ENCODE results near the gene MRFAP1. TPM values are rescaled to one million over a fixed set of nuclear protein-coding genes. Genes with fewer than 3 reads are reported as not detected.

The MRFAP1 gene
- total and polyA plus RNA-seq, 2 donors (not counting 1 experiment from before 2014, with no cell fraction given), result 99.1 to 261 TPM

GRCh38 chr4:6603128-6603527 lies 37.4 kb upstream of the MRFAP1 start:
- DNase-seq (ENCODE audit: low read depth in 2 of 2), result no peak
- H3K4me1 ChIP-seq (ENCODE audit: control insufficient read depth, extremely low read depth, insufficient read depth, low read length), result no peaks in the 10 kb centered on the region
- no peaks in the 10 kb centered on the region for H4K20me1 ChIP-seq (ENCODE audit: control insufficient read depth, extremely low read depth, insufficient read depth, low read length)

GRCh38 chr4:6605114-6605513 lies 35.4 kb upstream of the MRFAP1 start:
- TF ChIP-seq, protein P1, sequence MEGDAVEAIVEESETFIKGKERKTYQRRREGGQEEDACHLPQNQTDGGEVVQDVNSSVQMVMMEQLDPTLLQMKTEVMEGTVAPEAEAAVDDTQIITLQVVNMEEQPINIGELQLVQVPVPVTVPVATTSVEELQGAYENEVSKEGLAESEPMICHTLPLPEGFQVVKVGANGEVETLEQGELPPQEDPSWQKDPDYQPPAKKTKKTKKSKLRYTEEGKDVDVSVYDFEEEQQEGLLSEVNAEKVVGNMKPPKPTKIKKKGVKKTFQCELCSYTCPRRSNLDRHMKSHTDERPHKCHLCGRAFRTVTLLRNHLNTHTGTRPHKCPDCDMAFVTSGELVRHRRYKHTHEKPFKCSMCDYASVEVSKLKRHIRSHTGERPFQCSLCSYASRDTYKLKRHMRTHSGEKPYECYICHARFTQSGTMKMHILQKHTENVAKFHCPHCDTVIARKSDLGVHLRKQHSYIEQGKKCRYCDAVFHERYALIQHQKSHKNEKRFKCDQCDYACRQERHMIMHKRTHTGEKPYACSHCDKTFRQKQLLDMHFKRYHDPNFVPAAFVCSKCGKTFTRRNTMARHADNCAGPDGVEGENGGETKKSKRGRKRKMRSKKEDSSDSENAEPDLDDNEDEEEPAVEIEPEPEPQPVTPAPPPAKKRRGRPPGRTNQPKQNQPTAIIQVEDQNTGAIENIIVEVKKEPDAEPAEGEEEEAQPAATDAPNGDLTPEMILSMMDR (conservative IDR thresholded peaks at IDR 0.05 in 1 of 2, IDR thresholded peaks at IDR 0.05 in 1 of 2; ENCODE audit: low read depth in 1 of 2, low read length in 2 of 2), result no peak
- no peak for TF ChIP-seq EZH2 (IDR thresholded peaks at IDR 0.05; ENCODE audit: low read length, missing control alignments)
- H3K36me3 ChIP-seq (ENCODE audit: control insufficient read depth, insufficient read depth, low read length), result peaks cover 5% of the 10 kb centered on the region
- no peak for DNase-seq (ENCODE audit: low read depth in 2 of 2)
- H3K9me3 ChIP-seq (ENCODE audit: control insufficient read depth, insufficient read depth, low read depth, low read length), result peaks cover 3% of the 10 kb centered on the region
- H3K79me2 ChIP-seq (ENCODE audit: control insufficient read depth, insufficient read depth, low read length), result no peaks in the 10 kb centered on the region
- no peak overlapping the region for H2AFZ ChIP-seq (ENCODE audit: low read length)
- H4K20me1 ChIP-seq (ENCODE audit: control insufficient read depth, extremely low read depth, insufficient read depth, low read length), result no peaks in the 10 kb centered on the region
- no peak overlapping the region for H3K4me2 ChIP-seq (ENCODE audit: extremely low read depth, insufficient read depth, low read length)
- no peaks in the 10 kb centered on the region for H3K27me3 ChIP-seq (ENCODE audit: control insufficient read depth, insufficient read depth, low read length)
- H3K27ac ChIP-seq (ENCODE audit: insufficient read depth, low read length), result no peak overlapping the region
- no peaks in the 10 kb centered on the region for H3K4me1 ChIP-seq (ENCODE audit: control insufficient read depth, extremely low read depth, insufficient read depth, low read length)
- H3K9ac ChIP-seq (ENCODE audit: insufficient read depth, low read length), result no peak overlapping the region
- H3K4me3 ChIP-seq (replicated peaks in 1 of 4; ENCODE audit: control extremely low read depth in 1 of 4, insufficient read depth in 1 of 4, low read depth in 3 of 4, low read length in 4 of 4), result no peak overlapping the region

More at GRCh38 chr4:6603128-6603527, 37.4 kb upstream of the MRFAP1 start:
- H3K27me3 ChIP-seq (ENCODE audit: control insufficient read depth, insufficient read depth, low read length), result no peaks in the 10 kb centered on the region
- no peak overlapping the region for H2AFZ ChIP-seq (ENCODE audit: low read length)
- H3K9ac ChIP-seq (ENCODE audit: insufficient read depth, low read length), result no peak overlapping the region
- H3K4me3 ChIP-seq (replicated peaks in 1 of 4; ENCODE audit: control extremely low read depth in 1 of 4, insufficient read depth in 1 of 4, low read depth in 3 of 4, low read length in 4 of 4), result no peak overlapping the region
- no peak overlapping the region for H3K27ac ChIP-seq (ENCODE audit: insufficient read depth, low read length)
- no peaks in the 10 kb centered on the region for H3K79me2 ChIP-seq (ENCODE audit: control insufficient read depth, insufficient read depth, low read length)
- TF ChIP-seq, protein P1 (conservative IDR thresholded peaks at IDR 0.05 in 1 of 2, IDR thresholded peaks at IDR 0.05 in 1 of 2; ENCODE audit: low read depth in 1 of 2, low read length in 2 of 2), result no peak
- TF ChIP-seq EZH2 (IDR thresholded peaks at IDR 0.05; ENCODE audit: low read length, missing control alignments), result no peak
- peaks cover 3% of the 10 kb centered on the region for H3K36me3 ChIP-seq (ENCODE audit: control insufficient read depth, insufficient read depth, low read length)
- no peak overlapping the region for H3K4me2 ChIP-seq (ENCODE audit: extremely low read depth, insufficient read depth, low read length)
- H3K9me3 ChIP-seq (ENCODE audit: control insufficient read depth, insufficient read depth, low read depth, low read length), result peaks cover 3% of the 10 kb centered on the region

GRCh38 chr4:6605605-6606004 lies 34.9 kb upstream of the MRFAP1 start:
- Histone ChIP-seq H3K27me3 (ENCODE audit: control insufficient read depth, insufficient read depth, low read length) (no peaks in the 10 kb centered on the region), H3K36me3 (ENCODE audit: control insufficient read depth, insufficient read depth, low read length) (peaks cover 8% of the 10 kb centered on the region), H3K27ac (ENCODE audit: insufficient read depth, low read length) (no peak overlapping the region), H3K9ac (ENCODE audit: insufficient read depth, low read length) (no peak overlapping the region), H3K79me2 (ENCODE audit: control insufficient read depth, insufficient read depth, low read length) (no peaks in the 10 kb centered on the region), H3K4me2 (ENCODE audit: extremely low read depth, insufficient read depth, low read length) (no peak overlapping the region), H4K20me1 (ENCODE audit: control insufficient read depth, extremely low read depth, insufficient read depth, low read length) (no peaks in the 10 kb centered on the region), H3K4me3 (replicated peaks in 1 of 4; ENCODE audit: control extremely low read depth in 1 of 4, insufficient read depth in 1 of 4, low read depth in 3 of 4, low read length in 4 of 4) (no peak overlapping the region), H3K9me3 (ENCODE audit: control insufficient read depth, insufficient read depth, low read depth, low read length) (peaks cover 3% of the 10 kb centered on the region), H2AFZ (ENCODE audit: low read length) (no peak overlapping the region), H3K4me1 (ENCODE audit: control insufficient read depth, extremely low read depth, insufficient read depth, low read length) (no peaks in the 10 kb centered on the region)
- DNase-seq (ENCODE audit: low read depth in 2 of 2), result no peak
- TF ChIP-seq, protein P1 (conservative IDR thresholded peaks at IDR 0.05 in 1 of 2, IDR thresholded peaks at IDR 0.05 in 1 of 2; ENCODE audit: low read depth in 1 of 2, low read length in 2 of 2), result no peak
- no peak for TF ChIP-seq EZH2 (IDR thresholded peaks at IDR 0.05; ENCODE audit: low read length, missing control alignments)
